K562 (cell line): ENCODE measurements around the gene TSC22D2. TPM values are rescaled to one million over a fixed set of nuclear protein-coding genes. Genes with fewer than 3 reads are reported as not detected.

ENCODE experiments used
- ATAC-seq: fragments of 200-7000 bp; cut with Tn5 transposase; 3 replicates; pipeline ENCODE4 v1.9.1; 2020; ENCODE audit warnings: moderate library complexity
- BruUV-seq: library from RNA; stranded (reverse); fragments of 400-500 nt; replicated peaks from 2 replicates; lab custom pipeline; 2021; lab: Mats Ljungman, UMichigan
- CTCF ChIA-PET: fragments of 300-600 bp; formaldehyde crosslinking; extraction: SDS; loops from one replicate; lab custom pipeline; 2021; ENCODE audit warnings: low intra/inter-chr PET ratio; lab: Yijun Ruan, JAX
- POLR2A ChIA-PET: fragments of 300-600, 350-650 bp; sonication (Branson Sonifier 250); formaldehyde crosslinking; extraction: SDS; loops from one replicate; lab custom pipeline; 2021; ENCODE audit warnings: antibody characterized with exemption, inconsistent platforms; lab: Yijun Ruan, JAX
- DNase-seq, 4 experiments: peaks; one replicate each; pipeline versions ENCODE4 v3.0.0 to v3.0.0-alpha.2; 2011 to 2018; ENCODE audit warnings: low spot score in 3 of 4, mixed read lengths in 3 of 4; ENCODE audit errors: extremely low read depth in 1 of 4
- FAIRE-seq: peaks from 2 replicates; lab custom pipeline; 2011; peaks lifted over from hg19 to GRCh38; lab: Jason Lieb, UNC
- H2AFZ ChIP-seq: 2 replicates; pipeline ENCODE4 v1.6.0; 2011; ENCODE audit warnings: low read depth, low read length, control low read depth, inconsistent platforms
- H3K27ac ChIP-seq: fragments of 200-600 bp; 3 replicates; pipeline ENCODE4 v1.8.0; 2011; ENCODE audit warnings: low read depth, mild to moderate bottlenecking, control low read depth, inconsistent platforms, low read length, moderate library complexity, mixed read lengths; ENCODE audit errors: extremely low read depth
- H3K27me3 ChIP-seq, 2 experiments: fragments of 300-600 bp in 1 of 2; 2 replicates in 1 of 2; 3 replicates in 1 of 2; pipeline versions ENCODE4 v1.6.0 to v1.8.0; 2011; ENCODE audit warnings: inconsistent platforms in 2 of 2, low read length in 2 of 2, mild to moderate bottlenecking in 1 of 2, mixed read lengths in 1 of 2, moderate library complexity in 1 of 2; ENCODE audit not compliant: control insufficient read depth in 2 of 2, insufficient read depth in 2 of 2
- H3K36me3 ChIP-seq: fragments of 300-600 bp; 3 replicates; pipeline ENCODE4 v1.8.0; 2011; ENCODE audit warnings: mild to moderate bottlenecking, low read length, inconsistent platforms; ENCODE audit not compliant: control insufficient read depth, insufficient read depth
- H3K4me1 ChIP-seq, 2 experiments: fragments of 200-600 bp in 1 of 2; replicated peaks in 1 of 2; 2 replicates in 1 of 2; 3 replicates in 1 of 2; pipeline versions ENCODE4 v1.5.1 to v1.8.0; 2011; ENCODE audit warnings: inconsistent platforms in 2 of 2, low read length in 2 of 2, mild to moderate bottlenecking in 1 of 2, mixed read lengths in 1 of 2, moderate library complexity in 1 of 2; ENCODE audit not compliant: control insufficient read depth in 2 of 2, insufficient read depth in 2 of 2
- H3K4me2 ChIP-seq: 2 replicates; pipeline ENCODE4 v1.6.1; 2011; ENCODE audit warnings: low read length, control low read depth, inconsistent platforms, mixed read lengths; ENCODE audit not compliant: insufficient read depth
- H3K4me3 ChIP-seq: fragments of 200-600 bp; sonication (generic), shearing (Covaris generic); 2 replicates; pipeline ENCODE4 v1.5.1; 2016; ENCODE audit warnings: control low read depth, inconsistent platforms
- H3K79me2 ChIP-seq: fragments of 200-600 bp; 3 replicates; pipeline ENCODE4 v1.8.0; 2011; ENCODE audit warnings: low read length, inconsistent platforms; ENCODE audit not compliant: control insufficient read depth, insufficient read depth
- H3K9ac ChIP-seq, 2 experiments: 2 replicates each; pipeline versions ENCODE4 v1.6.0 to v1.6.1; 2011; ENCODE audit warnings: low read depth in 2 of 2, low read length in 2 of 2, control low read depth in 1 of 2, inconsistent platforms in 1 of 2, mild to moderate bottlenecking in 1 of 2, mixed read lengths in 1 of 2; ENCODE audit not compliant: insufficient read depth in 1 of 2
- H3K9me1 ChIP-seq: one replicate; pipeline ENCODE4 v1.6.0; 2011; ENCODE audit warnings: inconsistent platforms, mild to moderate bottlenecking, low read length, moderate library complexity; ENCODE audit not compliant: control insufficient read depth, insufficient read depth
- H3K9me3 ChIP-seq: replicated peaks from 2 replicates; pipeline ENCODE4 v1.5.1; 2011; ENCODE audit warnings: low read depth, low read length, inconsistent platforms; ENCODE audit not compliant: control insufficient read depth, insufficient read depth
- H4K20me1 ChIP-seq: replicated peaks from 2 replicates; pipeline ENCODE4 v1.6.1; 2011; ENCODE audit warnings: low read length, inconsistent platforms, mixed read lengths; ENCODE audit not compliant: control insufficient read depth, insufficient read depth
- BACH1 ChIP-seq: fragments of 200-800 bp; sonication (Bioruptor generic); IDR thresholded peaks from 2 replicates; pipeline ENCODE4 v1.6.1; 2016; ENCODE audit warnings: missing genetic modification characterization, missing compliant biosample characterization
- COPS2 ChIP-seq: fragments of 450-650 bp; conservative IDR thresholded peaks from 2 replicates; pipeline ENCODE4 v1.6.1; 2016; ENCODE audit warnings: mild to moderate bottlenecking, moderate library complexity
- CREM ChIP-seq: IDR thresholded peaks from 2 replicates; pipeline ENCODE4 v1.6.1; 2014; ENCODE audit warnings: antibody characterized with exemption, low read depth
- ETV6 ChIP-seq, 3 experiments: fragments of 150-350 bp in 1 of 3; sonication (generic) in 1 of 3; formaldehyde crosslinking in 1 of 3; IDR thresholded peaks; 2 replicates each; pipeline versions ENCODE4 v1.6.1 to v1.8.0; 2014 to 2022; ENCODE audit warnings: borderline replicate concordance in 2 of 3, low read depth in 2 of 3, antibody characterized with exemption in 1 of 3, low read length in 1 of 3, mild to moderate bottlenecking in 1 of 3, missing genetic modification reagents in 1 of 3
- GATAD2B ChIP-seq: fragments of 450-650 bp; IDR thresholded peaks from 2 replicates; pipeline ENCODE4 v1.6.1; 2017; ENCODE audit warnings: mild to moderate bottlenecking, borderline replicate concordance
- HDAC1 ChIP-seq, 2 experiments: fragments of 450-650 bp; IDR thresholded peaks; 2 replicates each; pipeline ENCODE4 v1.6.1; 2016 to 2017; ENCODE audit warnings: inconsistent platforms in 1 of 2, mild to moderate bottlenecking in 1 of 2, moderate library complexity in 1 of 2
- MYBL2 ChIP-seq, 2 experiments: fragments of 450-650 bp in 1 of 2; sonication (generic) in 1 of 2; formaldehyde crosslinking in 1 of 2; IDR thresholded peaks; 2 replicates each; pipeline versions ENCODE4 v1.6.1 to v1.8.1; 2017 to 2022; ENCODE audit warnings: borderline replicate concordance in 1 of 2, inconsistent platforms in 1 of 2, low read depth in 1 of 2, mild to moderate bottlenecking in 1 of 2, missing genetic modification reagents in 1 of 2, moderate library complexity in 1 of 2
- POU5F1 ChIP-seq: fragments of 150-350 bp; IDR thresholded peaks from 2 replicates; pipeline ENCODE4 v1.6.1; 2014; ENCODE audit warnings: borderline replicate concordance, low read length, low read depth, mild to moderate bottlenecking; ENCODE audit not compliant: partially characterized antibody
- RBFOX2 ChIP-seq: fragments of 200-400 bp; formaldehyde crosslinking; IDR thresholded peaks from 2 replicates; pipeline ENCODE4 v1.6.1; 2017; ENCODE audit warnings: low read depth, mild to moderate bottlenecking, low read length, moderate library complexity
- RBM34 ChIP-seq: fragments of 200-400 bp; formaldehyde crosslinking; IDR thresholded peaks from 2 replicates; pipeline ENCODE4 v1.6.1; 2018; ENCODE audit warnings: low read length, borderline replicate concordance; ENCODE audit not compliant: insufficient read depth
- SIRT6 ChIP-seq: IDR thresholded peaks from one replicate; pipeline ENCODE4 v1.6.1; 2012; ENCODE audit warnings: low read depth, mild to moderate bottlenecking, control low read depth, inconsistent platforms, low read length, moderate library complexity
- ZFX ChIP-seq: sonication (generic); formaldehyde crosslinking; IDR thresholded peaks from 2 replicates; pipeline ENCODE4 v1.8.0; 2022; ENCODE audit warnings: mild to moderate bottlenecking, missing genetic modification reagents, moderate library complexity
- ZNF347 ChIP-seq: fragments of 450-650 bp; formaldehyde crosslinking; IDR thresholded peaks from 2 replicates; pipeline ENCODE4 v1.4.0; 2020; ENCODE audit warnings: low read depth, mild to moderate bottlenecking, moderate library complexity
- ZNF830 ChIP-seq: fragments of 250-450 bp; sonication (Bioruptor Pico); IDR thresholded peaks from 2 replicates; pipeline ENCODE4 v1.5.0; 2021; ENCODE audit warnings: mild to moderate bottlenecking
- WGBS: fragments of 100-300 bp; shearing (Covaris generic); methylation state at CpG from one replicate; pipeline ENCODE4 v1.1.6; 2016; ENCODE audit warnings: low coverage, mixed read lengths; ENCODE audit not compliant: insufficient coverage; ENCODE audit errors: missing lambda C conversion rate; 5-methylcytosine and 5-hydroxymethylcytosine counted together
- in situ Hi-C: fragments of 300-500 bp; cut with MboI; formaldehyde crosslinking; loops from 4 replicates; pipeline ENCODE4 v1.15.0; 2018; ENCODE audit warnings: inconsistent platforms, mixed read lengths
- intact Hi-C: fragments of 100-400 bp; cut with micrococcal nuclease; formaldehyde crosslinking; loops from 2 replicates; pipeline ENCODE4 v1.14.2; 2022
- polyA plus RNA-seq, 8 experiments: library from polyadenylated mRNA; depleted of rRNA in 4 of 8; stranded (reverse) in 5 of 8; unstranded in 3 of 8; fragments of >200 nt; fragmentation: Nextera tagmentation in 2 of 8; fragmentation: Illumina TruSeq in 1 of 8; extraction: Ambion mirVana in 2 of 8; extraction: Trizol in 1 of 8; gene quantifications; 2 replicates each; pipeline versions ENCODE4 v1.2.1 to v1.2.3, GENCODE V29; 2011 to 2014; ENCODE audit warnings: inconsistent platforms in 1 of 8, missing spikeins in 1 of 8
- total RNA-seq, 7 experiments: library from RNA; depleted of rRNA in 6 of 7; stranded (reverse); fragments of >200 nt in 6 of 7; fragmentation: Illumina TruSeq in 2 of 7; extraction: Trizol in 2 of 7; gene quantifications; 2 replicates each; pipeline versions ENCODE4 v1.2.1 to v1.2.3, GENCODE V29; 2011 to 2021; ENCODE audit warnings: low replicate concordance in 1 of 7
- TF ChIP-seq, protein P1 (sequence below): fragments of 250-450 bp; sonication (Bioruptor Pico); IDR thresholded peaks from 2 replicates; pipeline ENCODE4 v1.5.0; 2021; ENCODE audit warnings: mild to moderate bottlenecking, moderate library complexity
- TF ChIP-seq, protein P2 (sequence below): fragments of 450-650 bp; IDR thresholded peaks from 2 replicates; pipeline ENCODE4 v1.6.1; 2017; ENCODE audit warnings: antibody characterized with exemption

Gene TSC22D2
- total and polyA plus RNA-seq, 9 of the 15 experiments (the other 6 are each of a cell fraction or from before 2014, with no cell fraction given): 5.5 to 44.0 (median 19.3) TPM

DNA sequence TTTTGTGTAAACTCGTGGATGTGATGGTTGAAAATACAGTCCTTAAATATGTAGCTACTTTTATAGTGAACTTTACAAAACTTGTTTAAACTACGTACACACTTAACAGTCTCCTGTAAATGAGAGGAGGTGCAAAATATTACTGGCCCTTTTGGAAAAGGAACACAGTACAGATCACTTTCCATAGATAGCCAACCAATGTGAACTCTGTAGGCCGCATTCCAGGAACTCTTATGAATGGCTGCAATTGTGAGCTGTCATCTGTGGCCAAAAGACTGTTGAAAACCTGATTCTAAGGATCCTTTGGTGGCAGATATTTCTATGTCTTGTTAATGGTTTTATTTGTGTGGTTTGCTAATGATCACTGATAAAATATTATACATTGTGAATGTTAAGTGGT is 6.2 kb downstream of the TSC22D2 start:
- DNase-seq (peak in 2 of 4 experiments; percentile 49 to 75), FAIRE-seq (peak; percentile 54), ATAC-seq (peak; percentile 46)
- no peaks in the 10 kb centered on the region for H3K9me3 ChIP-seq
- H3K27ac ChIP-seq: peak overlapping the region; percentile 19; the same call in 2 of the 3 replicates
- peaks cover 70% of the 10 kb centered on the region for H3K36me3 ChIP-seq
- H2AFZ ChIP-seq: no peak overlapping the region
- H3K27me3 ChIP-seq: no peaks in the 10 kb centered on the region
- peaks cover 36% of the 10 kb centered on the region for H4K20me1 ChIP-seq
- H3K4me1 ChIP-seq: peaks cover 18 to 20% of the 10 kb centered on the region in 2 experiments; a peak in 3 of 5 replicates
- intact Hi-C loops (loop anchor here (1.0 to 5.0 kb wide), 3 partner anchors 17 to 188 kb away; partner anchors contain the start of gene SELENOT), in situ Hi-C loops (loop anchor here (5.0 kb wide), 1 partner anchor 78 kb away; no protein-coding TSS in a partner anchor)
- H3K4me2 ChIP-seq: peak overlapping the region; percentile 68
- H3K79me2 ChIP-seq: peaks cover 100% of the 10 kb centered on the region
- ChIA-PET POLR2A (interaction anchor here (0.6 to 2.2 kb wide), 6 partner anchors 11 to 184 kb away, joined by 3 to 29 read pairs (median 4); no protein-coding TSS in a partner anchor), CTCF (interaction anchor here (1.2 kb wide), 1 partner anchor 82 kb away, joined by 5 read pairs; no protein-coding TSS in a partner anchor)
- H3K9ac ChIP-seq: peak overlapping the region; percentile 41 to 84; a peak in 3 of 4 replicates
- WGBS: 0% methylated on average over 3 of the region's 3 CpGs
- BruUV-seq: no TSS peak
- no peaks in the 10 kb centered on the region for H3K9me1 ChIP-seq
- H3K4me3 ChIP-seq: peak overlapping the region; percentile 81
- TF ChIP-seq BACH1 (tag): no peak
- TF ChIP-seq ZFX: 0 out of 2 replicates have a peak, but pooled peaks have one; percentile 20
- no peak for TF ChIP-seq POU5F1
- TF ChIP-seq RBM34: no peak
- no peak for TF ChIP-seq ZNF830 (CRISPR knock-in tag)
- no peak for TF ChIP-seq CREM
- TF ChIP-seq HDAC1 (IDR thresholded peaks at IDR 0.05): peak in 1 of 2 experiments; percentile 28; a peak in 1 of 4 replicates
- TF ChIP-seq ZNF347: no peak
- no peak for TF ChIP-seq SIRT6
- peak; percentile 55 for TF ChIP-seq RBFOX2
- TF ChIP-seq, protein P1, sequence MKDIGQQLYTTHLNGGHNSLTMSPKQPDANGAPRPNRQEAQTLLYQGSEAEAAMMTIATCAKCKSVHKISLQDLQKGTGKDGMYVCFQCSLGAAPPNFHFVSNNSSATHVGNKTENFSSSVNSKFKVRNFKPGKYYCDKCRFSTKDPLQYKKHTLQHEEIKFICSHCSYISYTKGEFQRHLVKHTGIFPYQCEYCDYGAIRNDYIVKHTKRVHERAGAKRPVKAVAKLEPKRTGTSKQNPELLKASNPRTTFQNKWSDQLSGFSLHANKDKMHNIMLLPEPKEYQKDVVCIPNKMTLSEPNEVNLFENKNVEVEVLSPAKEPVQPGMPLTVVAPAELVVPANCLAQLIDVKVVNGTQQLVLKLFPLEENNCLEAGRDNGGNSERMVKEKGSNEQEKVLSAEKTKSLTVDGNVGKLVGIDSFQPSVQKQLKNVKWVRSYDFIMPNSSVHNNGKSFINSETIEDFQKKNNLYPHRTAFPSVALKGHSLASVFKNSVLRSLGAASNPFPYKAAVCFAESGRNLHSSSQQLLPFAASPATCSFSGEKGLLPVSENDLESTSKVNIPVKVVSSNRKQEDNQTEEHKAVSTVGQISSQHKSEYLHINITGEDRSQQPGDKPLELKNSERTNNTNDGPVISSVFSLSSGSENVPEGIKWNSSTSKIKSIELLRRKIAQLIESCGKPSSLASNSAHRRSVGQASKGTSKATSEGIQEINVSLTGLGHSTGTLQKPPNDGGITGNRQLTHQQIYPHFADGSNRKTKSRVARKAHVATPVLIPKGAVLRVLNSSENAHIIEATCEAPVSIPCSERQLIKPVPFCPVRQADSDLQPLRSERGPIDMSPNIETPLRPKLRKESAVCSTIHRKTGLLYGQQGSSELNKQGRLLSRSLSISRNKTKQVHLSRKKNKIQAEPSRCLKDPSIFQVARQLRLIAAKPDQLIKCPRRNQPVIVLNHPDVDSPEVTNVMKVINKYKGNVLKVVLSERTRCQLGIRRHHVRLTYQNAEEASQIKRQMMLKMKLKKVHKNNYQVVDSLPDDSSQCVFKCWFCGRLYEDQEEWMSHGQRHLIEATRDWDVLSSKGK (CRISPR knock-in tag): no peak
- no peak for TF ChIP-seq GATAD2B
- TF ChIP-seq ETV6 (IDR thresholded peaks at IDR 0.05; ENCODE audit: borderline replicate concordance in 1 of 2, low read depth in 2 of 2, low read length in 1 of 2): no peak
- TF ChIP-seq ETV6 (CRISPR knock-in tag; IDR thresholded peaks at IDR 0.05; ENCODE audit: borderline replicate concordance): no peak
- TF ChIP-seq, protein P2, sequence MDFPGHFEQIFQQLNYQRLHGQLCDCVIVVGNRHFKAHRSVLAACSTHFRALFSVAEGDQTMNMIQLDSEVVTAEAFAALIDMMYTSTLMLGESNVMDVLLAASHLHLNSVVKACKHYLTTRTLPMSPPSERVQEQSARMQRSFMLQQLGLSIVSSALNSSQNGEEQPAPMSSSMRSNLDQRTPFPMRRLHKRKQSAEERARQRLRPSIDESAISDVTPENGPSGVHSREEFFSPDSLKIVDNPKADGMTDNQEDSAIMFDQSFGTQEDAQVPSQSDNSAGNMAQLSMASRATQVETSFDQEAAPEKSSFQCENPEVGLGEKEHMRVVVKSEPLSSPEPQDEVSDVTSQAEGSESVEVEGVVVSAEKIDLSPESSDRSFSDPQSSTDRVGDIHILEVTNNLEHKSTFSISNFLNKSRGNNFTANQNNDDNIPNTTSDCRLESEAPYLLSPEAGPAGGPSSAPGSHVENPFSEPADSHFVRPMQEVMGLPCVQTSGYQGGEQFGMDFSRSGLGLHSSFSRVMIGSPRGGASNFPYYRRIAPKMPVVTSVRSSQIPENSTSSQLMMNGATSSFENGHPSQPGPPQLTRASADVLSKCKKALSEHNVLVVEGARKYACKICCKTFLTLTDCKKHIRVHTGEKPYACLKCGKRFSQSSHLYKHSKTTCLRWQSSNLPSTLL: 0 out of 2 replicates have a peak, but pooled peaks have one; percentile 46
- TF ChIP-seq MYBL2 (IDR thresholded peaks at IDR 0.05; ENCODE audit: low read depth): peak; percentile 19; the same call in 1 of the 2 replicates
- no peak for TF ChIP-seq MYBL2 (CRISPR knock-in tag; IDR thresholded peaks at IDR 0.05; ENCODE audit: borderline replicate concordance)
- TF ChIP-seq COPS2: no peak
